GM12878 (cell line): ENCODE measurements around the gene TCF12. TPM values are rescaled to one million over a fixed set of nuclear protein-coding genes. Genes with fewer than 3 reads are reported as not detected.

Source experiments
- GATAD2B ChIP-seq: fragments of 450-650 bp; conservative IDR thresholded peaks from 2 replicates; pipeline ENCODE4 v1.6.1; 2017; ENCODE audit warnings: low read depth, mild to moderate bottlenecking, moderate library complexity
- NR2C1 ChIP-seq: fragments of 450-650 bp; IDR thresholded peaks from 2 replicates; pipeline ENCODE4 v1.6.1; 2017; ENCODE audit warnings: antibody characterized with exemption, mild to moderate bottlenecking, moderate library complexity
- SMAD5 ChIP-seq: IDR thresholded peaks from 2 replicates; pipeline ENCODE4 v1.6.1; 2016; ENCODE audit warnings: antibody characterized with exemption, low read depth
- SREBF2 ChIP-seq: IDR thresholded peaks from 2 replicates; pipeline ENCODE4 v1.6.1; 2012; ENCODE audit warnings: mild to moderate bottlenecking, low read length
- STAT1 ChIP-seq: fragments of 450-650 bp; conservative IDR thresholded peaks from 2 replicates; pipeline ENCODE4 v1.6.1; 2014; ENCODE audit warnings: antibody characterized with exemption, mild to moderate bottlenecking
- ZNF24 ChIP-seq: fragments of 450-650 bp; IDR thresholded peaks from 2 replicates; pipeline ENCODE4 v1.6.1; 2017; ENCODE audit warnings: antibody characterized with exemption, mild to moderate bottlenecking
- polyA plus RNA-seq, 11 experiments: library from polyadenylated mRNA; depleted of rRNA in 4 of 11; unstranded in 6 of 11; stranded (reverse) in 5 of 11; fragments of >200 nt; fragmentation: Nextera tagmentation in 4 of 11; fragmentation: Illumina TruSeq in 1 of 11; extraction: Ambion mirVana in 4 of 11; extraction: Trizol in 1 of 11; gene quantifications; 1 replicate in 1 of 11; 2 replicates in 10 of 11; pipeline versions ENCODE4 v1.2.1 to v1.2.3, GENCODE V29; 2011 to 2016; ENCODE audit warnings: inconsistent platforms in 2 of 11, missing spikeins in 2 of 11, low read depth in 1 of 11
- total RNA-seq, 4 experiments: library from RNA; depleted of rRNA in 3 of 4; stranded (reverse); fragments of >200 nt in 3 of 4; fragmentation: Illumina TruSeq in 1 of 4; extraction: Trizol in 1 of 4; gene quantifications; 2 replicates each; pipeline versions ENCODE4 v1.2.1 to v1.2.3, GENCODE V29; 2013 to 2021
- TF ChIP-seq, protein P1 (sequence below): IDR thresholded peaks from 2 replicates; pipeline ENCODE4 v1.6.1; 2012; ENCODE audit warnings: mild to moderate bottlenecking, low read depth, low read length
- TF ChIP-seq, protein P2 (sequence below), 3 experiments: IDR thresholded peaks in 2 of 3; conservative IDR thresholded peaks in 1 of 3; 2 replicates each; pipeline ENCODE4 v1.5.1; 2011; ENCODE audit warnings: low read depth in 3 of 3, low read length in 3 of 3, mild to moderate bottlenecking in 3 of 3, control low read depth in 2 of 3, moderate library complexity in 2 of 3, inconsistent platforms in 1 of 3, mixed read lengths in 1 of 3; ENCODE audit not compliant: control insufficient read depth in 2 of 3, insufficient read depth in 1 of 3; ENCODE audit errors: extremely low read depth in 1 of 3
- TF ChIP-seq, protein P3 (sequence below): fragments of 450-650 bp; IDR thresholded peaks from 2 replicates; pipeline ENCODE4 v1.6.1; 2017; ENCODE audit warnings: low read depth, mild to moderate bottlenecking, moderate library complexity
- TF ChIP-seq, protein P4 (sequence below): fragments of 450-650 bp; IDR thresholded peaks from 2 replicates; pipeline ENCODE4 v1.6.1; 2018; ENCODE audit warnings: borderline replicate concordance, mild to moderate bottlenecking; ENCODE audit not compliant: partially characterized antibody

TCF12 gene
- total and polyA plus RNA-seq, 10 of the 15 experiments (the other 5 are each of a cell fraction or from before 2014, with no cell fraction given), result 8.2 to 70.9 (median 49.5) TPM

DNA sequence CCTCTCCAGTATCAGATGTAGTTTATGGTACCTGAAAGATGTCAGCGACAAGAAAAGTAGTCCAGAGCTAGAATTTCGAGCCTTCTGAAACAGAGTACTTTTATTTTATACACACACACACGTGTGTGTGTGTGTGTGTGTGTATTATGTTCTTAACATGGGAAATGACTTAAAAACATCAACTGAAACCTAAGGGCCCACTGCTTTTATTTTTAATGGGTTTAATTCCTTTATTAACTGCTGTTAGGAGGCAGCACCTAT lies 1.9 kb downstream of the TCF12 start (continued):
- TF ChIP-seq, protein P1, sequence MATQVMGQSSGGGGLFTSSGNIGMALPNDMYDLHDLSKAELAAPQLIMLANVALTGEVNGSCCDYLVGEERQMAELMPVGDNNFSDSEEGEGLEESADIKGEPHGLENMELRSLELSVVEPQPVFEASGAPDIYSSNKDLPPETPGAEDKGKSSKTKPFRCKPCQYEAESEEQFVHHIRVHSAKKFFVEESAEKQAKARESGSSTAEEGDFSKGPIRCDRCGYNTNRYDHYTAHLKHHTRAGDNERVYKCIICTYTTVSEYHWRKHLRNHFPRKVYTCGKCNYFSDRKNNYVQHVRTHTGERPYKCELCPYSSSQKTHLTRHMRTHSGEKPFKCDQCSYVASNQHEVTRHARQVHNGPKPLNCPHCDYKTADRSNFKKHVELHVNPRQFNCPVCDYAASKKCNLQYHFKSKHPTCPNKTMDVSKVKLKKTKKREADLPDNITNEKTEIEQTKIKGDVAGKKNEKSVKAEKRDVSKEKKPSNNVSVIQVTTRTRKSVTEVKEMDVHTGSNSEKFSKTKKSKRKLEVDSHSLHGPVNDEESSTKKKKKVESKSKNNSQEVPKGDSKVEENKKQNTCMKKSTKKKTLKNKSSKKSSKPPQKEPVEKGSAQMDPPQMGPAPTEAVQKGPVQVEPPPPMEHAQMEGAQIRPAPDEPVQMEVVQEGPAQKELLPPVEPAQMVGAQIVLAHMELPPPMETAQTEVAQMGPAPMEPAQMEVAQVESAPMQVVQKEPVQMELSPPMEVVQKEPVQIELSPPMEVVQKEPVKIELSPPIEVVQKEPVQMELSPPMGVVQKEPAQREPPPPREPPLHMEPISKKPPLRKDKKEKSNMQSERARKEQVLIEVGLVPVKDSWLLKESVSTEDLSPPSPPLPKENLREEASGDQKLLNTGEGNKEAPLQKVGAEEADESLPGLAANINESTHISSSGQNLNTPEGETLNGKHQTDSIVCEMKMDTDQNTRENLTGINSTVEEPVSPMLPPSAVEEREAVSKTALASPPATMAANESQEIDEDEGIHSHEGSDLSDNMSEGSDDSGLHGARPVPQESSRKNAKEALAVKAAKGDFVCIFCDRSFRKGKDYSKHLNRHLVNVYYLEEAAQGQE, result no peak
- TF ChIP-seq NR2C1, result no peak
- TF ChIP-seq, protein P2, sequence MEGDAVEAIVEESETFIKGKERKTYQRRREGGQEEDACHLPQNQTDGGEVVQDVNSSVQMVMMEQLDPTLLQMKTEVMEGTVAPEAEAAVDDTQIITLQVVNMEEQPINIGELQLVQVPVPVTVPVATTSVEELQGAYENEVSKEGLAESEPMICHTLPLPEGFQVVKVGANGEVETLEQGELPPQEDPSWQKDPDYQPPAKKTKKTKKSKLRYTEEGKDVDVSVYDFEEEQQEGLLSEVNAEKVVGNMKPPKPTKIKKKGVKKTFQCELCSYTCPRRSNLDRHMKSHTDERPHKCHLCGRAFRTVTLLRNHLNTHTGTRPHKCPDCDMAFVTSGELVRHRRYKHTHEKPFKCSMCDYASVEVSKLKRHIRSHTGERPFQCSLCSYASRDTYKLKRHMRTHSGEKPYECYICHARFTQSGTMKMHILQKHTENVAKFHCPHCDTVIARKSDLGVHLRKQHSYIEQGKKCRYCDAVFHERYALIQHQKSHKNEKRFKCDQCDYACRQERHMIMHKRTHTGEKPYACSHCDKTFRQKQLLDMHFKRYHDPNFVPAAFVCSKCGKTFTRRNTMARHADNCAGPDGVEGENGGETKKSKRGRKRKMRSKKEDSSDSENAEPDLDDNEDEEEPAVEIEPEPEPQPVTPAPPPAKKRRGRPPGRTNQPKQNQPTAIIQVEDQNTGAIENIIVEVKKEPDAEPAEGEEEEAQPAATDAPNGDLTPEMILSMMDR (IDR thresholded peaks at IDR 0.05 in 2 of 3, conservative IDR thresholded peaks at IDR 0.05 in 1 of 3; ENCODE audit: control insufficient read depth in 2 of 3, extremely low read depth in 1 of 3, insufficient read depth in 1 of 3, low read depth in 3 of 3, low read length in 3 of 3), result no peak
- TF ChIP-seq STAT1, result no peak
- no peak for TF ChIP-seq SMAD5
- TF ChIP-seq, protein P3, sequence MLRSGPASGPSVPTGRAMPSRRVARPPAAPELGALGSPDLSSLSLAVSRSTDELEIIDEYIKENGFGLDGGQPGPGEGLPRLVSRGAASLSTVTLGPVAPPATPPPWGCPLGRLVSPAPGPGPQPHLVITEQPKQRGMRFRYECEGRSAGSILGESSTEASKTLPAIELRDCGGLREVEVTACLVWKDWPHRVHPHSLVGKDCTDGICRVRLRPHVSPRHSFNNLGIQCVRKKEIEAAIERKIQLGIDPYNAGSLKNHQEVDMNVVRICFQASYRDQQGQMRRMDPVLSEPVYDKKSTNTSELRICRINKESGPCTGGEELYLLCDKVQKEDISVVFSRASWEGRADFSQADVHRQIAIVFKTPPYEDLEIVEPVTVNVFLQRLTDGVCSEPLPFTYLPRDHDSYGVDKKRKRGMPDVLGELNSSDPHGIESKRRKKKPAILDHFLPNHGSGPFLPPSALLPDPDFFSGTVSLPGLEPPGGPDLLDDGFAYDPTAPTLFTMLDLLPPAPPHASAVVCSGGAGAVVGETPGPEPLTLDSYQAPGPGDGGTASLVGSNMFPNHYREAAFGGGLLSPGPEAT, result no peak
- no peak for TF ChIP-seq GATAD2B
- TF ChIP-seq, protein P4, sequence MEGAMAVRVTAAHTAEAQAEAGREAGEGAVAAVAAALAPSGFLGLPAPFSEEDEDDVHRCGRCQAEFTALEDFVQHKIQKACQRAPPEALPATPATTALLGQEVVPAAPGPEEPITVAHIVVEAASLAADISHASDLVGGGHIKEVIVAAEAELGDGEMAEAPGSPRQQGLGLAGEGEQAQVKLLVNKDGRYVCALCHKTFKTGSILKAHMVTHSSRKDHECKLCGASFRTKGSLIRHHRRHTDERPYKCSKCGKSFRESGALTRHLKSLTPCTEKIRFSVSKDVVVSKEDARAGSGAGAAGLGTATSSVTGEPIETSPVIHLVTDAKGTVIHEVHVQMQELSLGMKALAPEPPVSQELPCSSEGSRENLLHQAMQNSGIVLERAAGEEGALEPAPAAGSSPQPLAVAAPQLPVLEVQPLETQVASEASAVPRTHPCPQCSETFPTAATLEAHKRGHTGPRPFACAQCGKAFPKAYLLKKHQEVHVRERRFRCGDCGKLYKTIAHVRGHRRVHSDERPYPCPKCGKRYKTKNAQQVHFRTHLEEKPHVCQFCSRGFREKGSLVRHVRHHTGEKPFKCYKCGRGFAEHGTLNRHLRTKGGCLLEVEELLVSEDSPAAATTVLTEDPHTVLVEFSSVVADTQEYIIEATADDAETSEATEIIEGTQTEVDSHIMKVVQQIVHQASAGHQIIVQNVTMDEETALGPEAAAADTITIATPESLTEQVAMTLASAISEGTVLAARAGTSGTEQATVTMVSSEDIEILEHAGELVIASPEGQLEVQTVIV, result no peak
- no peak for TF ChIP-seq SREBF2
- no peak for TF ChIP-seq ZNF24
